CD4-positive, CD25-positive, alpha-beta regulatory T cell (primary cell): ENCODE measurements around the gene DHRS12. TPM values are rescaled to one million over a fixed set of nuclear protein-coding genes. Genes with fewer than 3 reads are reported as not detected.

ENCODE experiments used
- ATAC-seq, 2 donors: fragments of 150-1000 bp; cut with Tn5 transposase; one replicate each; pipeline ENCODE4 v1.10.0; 2021; ENCODE audit warnings: low read depth in 2 of 2, moderate number of reproducible peaks in 2 of 2, moderate library complexity in 1 of 2
- DNase-seq, 3 donors: peaks; one replicate each; pipeline versions ENCODE4 v3.0.0 to v3.0.0-alpha.2; 2012 to 2022; ENCODE audit warnings: mixed read lengths in 1 of 3
- H3K27ac ChIP-seq: one replicate; pipeline ENCODE4 v1.7.0; 2013; ENCODE audit warnings: mild to moderate bottlenecking, low read length; ENCODE audit not compliant: insufficient read depth, poor library complexity, severe bottlenecking
- H3K27me3 ChIP-seq: one replicate; pipeline ENCODE4 v1.7.0; 2013; ENCODE audit warnings: low read length; ENCODE audit not compliant: control insufficient read depth, insufficient read depth
- H3K36me3 ChIP-seq: one replicate; pipeline ENCODE4 v1.7.0; 2013; ENCODE audit warnings: mild to moderate bottlenecking, low read length, moderate library complexity; ENCODE audit not compliant: control insufficient read depth, insufficient read depth
- H3K4me1 ChIP-seq: 2 replicates; pipeline ENCODE4 v1.7.0; 2013; ENCODE audit warnings: mild to moderate bottlenecking, low read length; ENCODE audit not compliant: insufficient read depth, control insufficient read depth, poor library complexity, severe bottlenecking
- H3K4me3 ChIP-seq: one replicate; pipeline ENCODE4 v1.7.0; 2013; ENCODE audit warnings: low read depth, mild to moderate bottlenecking, low read length, moderate library complexity
- H3K9me3 ChIP-seq, 2 experiments: 1 replicate in 1 of 2; 2 replicates in 1 of 2; pipeline ENCODE4 v1.7.0; 2013; ENCODE audit warnings: low read length in 2 of 2, mild to moderate bottlenecking in 1 of 2, moderate library complexity in 1 of 2; ENCODE audit not compliant: control insufficient read depth in 2 of 2
- H3K27ac Mint-ChIP-seq, 3 donors: one replicate each; pipeline ENCODE4 v1.8.0; 2020 to 2022; ENCODE audit warnings: mild to moderate bottlenecking in 3 of 3, mixed read lengths in 3 of 3, moderate library complexity in 2 of 3
- H3K27me3 Mint-ChIP-seq: one replicate; pipeline ENCODE4 v1.8.0; 2022; ENCODE audit warnings: mild to moderate bottlenecking, mixed read lengths
- H3K36me3 Mint-ChIP-seq: one replicate; pipeline ENCODE4 v1.8.0; 2020; ENCODE audit warnings: mixed read lengths
- H3K4me1 Mint-ChIP-seq, 4 donors: one replicate each; pipeline ENCODE4 v1.8.0; 2020 to 2022; ENCODE audit warnings: mixed read lengths in 4 of 4, mild to moderate bottlenecking in 1 of 4
- H3K4me3 Mint-ChIP-seq, 4 donors: one replicate each; pipeline ENCODE4 v1.8.0; 2020 to 2022; ENCODE audit warnings: mild to moderate bottlenecking in 4 of 4, mixed read lengths in 4 of 4, moderate library complexity in 3 of 4
- H3K9me3 Mint-ChIP-seq, 7 donors: one replicate each; pipeline ENCODE4 v1.8.0; 2020 to 2022; ENCODE audit warnings: mixed read lengths in 7 of 7, mild to moderate bottlenecking in 3 of 7, moderate library complexity in 2 of 7
- polyA plus RNA-seq, 4 donors: library from polyadenylated mRNA; unstranded; fragments of 300-500 nt; fragmentation: Illumina TruSeq; gene quantifications; one replicate each; pipeline ENCODE4 v1.2.3, GENCODE V29; 2021
- total RNA-seq: library from RNA; stranded (reverse); gene quantifications from one replicate; pipeline ENCODE4 v1.2.3, GENCODE V29; 2022

Gene DHRS12
- total and polyA plus RNA-seq, 5 donors from 2014 or later, result 25.9 to 42.9 (median 32.1) TPM

DNA sequence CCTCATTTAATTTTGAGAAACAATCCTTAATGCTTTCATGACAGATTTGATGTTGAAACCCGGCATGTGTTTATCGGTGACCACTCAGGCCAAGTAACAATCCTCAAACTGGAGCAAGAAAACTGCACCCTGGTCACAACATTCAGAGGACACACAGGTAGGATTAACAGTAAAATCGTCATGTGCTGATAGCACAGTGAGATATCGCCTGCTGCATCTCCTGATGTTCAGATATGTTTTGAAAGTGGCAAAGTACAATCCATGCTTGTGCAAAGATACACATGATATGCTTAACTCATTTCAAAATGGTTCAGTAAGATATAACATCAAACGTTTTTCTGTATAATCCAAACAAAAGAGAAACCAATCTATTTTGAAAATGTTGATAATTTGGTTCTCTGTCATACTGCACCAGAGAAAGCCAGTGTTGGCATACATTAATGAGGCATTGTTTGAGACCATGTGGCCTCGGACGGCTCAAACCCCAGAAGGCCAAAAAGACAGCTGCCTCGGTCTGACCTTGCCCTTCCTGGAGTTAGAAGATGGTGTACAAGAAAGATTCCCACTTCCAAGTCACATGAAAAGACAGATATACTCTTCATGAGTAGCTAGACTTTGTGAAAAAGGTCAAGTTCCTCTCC lies 76.2 kb downstream of the DHRS12 start:
- Histone ChIP-seq H3K4me3 (no peak overlapping the region), H3K9me3 (no peaks in the 10 kb centered on the region), H3K27ac (no peak overlapping the region), H3K27me3 (no peaks in the 10 kb centered on the region), H3K36me3 (peaks cover 19% of the 10 kb centered on the region), H3K4me1 (peaks cover 12% of the 10 kb centered on the region)
- no peaks in the 10 kb centered on the region for H3K27me3 Mint-ChIP-seq
- peaks cover 0 to 9% (median 2%) of the 10 kb centered on the region in 4 donors for H3K4me1 Mint-ChIP-seq
- no peaks in the 10 kb centered on the region for H3K9me3 Mint-ChIP-seq
- DNase-seq (no peak), ATAC-seq (no peak)
- no peak overlapping the region for H3K4me3 Mint-ChIP-seq
- peak overlapping the region in 1 of 3 donors; percentile 24 for H3K27ac Mint-ChIP-seq
- peaks cover 21% of the 10 kb centered on the region for H3K36me3 Mint-ChIP-seq

DNA sequence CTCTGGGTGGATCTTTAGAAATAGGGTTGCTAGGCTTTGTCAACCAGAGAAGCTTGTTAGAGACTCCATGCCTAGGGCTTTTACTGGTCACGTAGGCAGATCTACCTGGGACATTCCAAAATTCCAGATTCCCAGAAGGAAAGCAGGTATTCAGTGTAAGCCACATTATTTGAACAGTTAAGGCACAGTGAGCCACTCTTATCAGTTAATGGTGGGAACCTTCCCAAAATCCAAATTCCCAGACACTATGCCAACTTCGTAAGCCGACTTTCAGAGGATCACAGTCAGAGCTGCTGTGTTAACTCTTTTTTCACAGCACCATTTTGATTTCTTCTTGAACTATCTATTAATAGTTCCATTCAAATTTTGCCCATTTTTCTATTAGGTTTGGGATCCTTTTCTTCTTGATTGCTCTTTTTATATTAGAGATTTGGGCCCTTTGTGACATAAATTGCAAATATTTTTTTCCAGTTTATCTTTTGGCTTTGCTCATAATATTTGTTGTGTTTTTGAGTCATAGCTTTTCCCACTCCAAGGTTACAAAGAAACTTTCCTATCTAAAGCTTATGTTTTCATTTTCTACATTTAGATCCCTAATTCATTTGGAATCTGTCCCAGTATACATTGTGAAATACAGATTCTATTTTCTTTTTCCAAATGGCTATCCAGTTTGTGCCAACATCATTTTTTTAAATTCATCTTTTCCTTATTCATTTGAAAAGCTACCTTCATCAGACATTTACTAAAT lies 77.3 kb downstream of the DHRS12 start:
- peaks cover 24% of the 10 kb centered on the region for H3K36me3 Mint-ChIP-seq
- H3K9me3 Mint-ChIP-seq, result no peaks in the 10 kb centered on the region
- H3K4me3 Mint-ChIP-seq, result no peak overlapping the region
- DNase-seq (no peak), ATAC-seq (no peak)
- Histone ChIP-seq H3K4me3 (no peak overlapping the region), H3K27me3 (no peaks in the 10 kb centered on the region), H3K36me3 (peaks cover 19% of the 10 kb centered on the region), H3K27ac (no peak overlapping the region), H3K4me1 (peaks cover 12% of the 10 kb centered on the region), H3K9me3 (no peaks in the 10 kb centered on the region)
- H3K4me1 Mint-ChIP-seq, result peaks cover 0 to 7% (median 2%) of the 10 kb centered on the region in 4 donors
- no peaks in the 10 kb centered on the region for H3K27me3 Mint-ChIP-seq
- H3K27ac Mint-ChIP-seq, result no peak overlapping the region

DNA sequence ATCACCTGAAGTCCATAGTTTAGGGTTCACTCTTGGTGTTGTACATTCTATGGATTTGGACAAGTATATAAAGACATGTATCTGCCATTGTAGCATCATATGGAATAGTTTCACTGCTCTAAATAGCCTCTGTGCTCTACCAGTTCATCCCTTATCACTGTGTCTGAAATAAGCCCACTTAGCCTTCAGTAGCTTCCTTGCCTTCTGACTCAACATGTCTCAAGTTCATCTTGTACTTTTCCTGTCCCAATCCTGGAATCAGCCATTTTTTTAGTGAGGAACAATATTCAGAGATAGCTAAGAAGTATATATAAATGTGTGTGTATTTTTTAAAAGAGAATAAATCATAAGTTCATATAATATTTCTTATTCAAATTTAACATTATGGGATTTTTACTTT lies 79.2 kb downstream of the DHRS12 start:
- H3K27me3 ChIP-seq, result no peaks in the 10 kb centered on the region
- peaks cover 18% of the 10 kb centered on the region for H3K36me3 ChIP-seq
- peaks cover 0 to 1% (median 0%) of the 10 kb centered on the region in 7 donors for H3K9me3 Mint-ChIP-seq
- H3K9me3 ChIP-seq, result no peaks in the 10 kb centered on the region
- H3K36me3 Mint-ChIP-seq, result peaks cover 34% of the 10 kb centered on the region
- no peak overlapping the region for H3K4me3 Mint-ChIP-seq
- H3K27me3 Mint-ChIP-seq, result no peaks in the 10 kb centered on the region
- no peak overlapping the region for H3K27ac ChIP-seq
- peaks cover 0 to 8% (median 2%) of the 10 kb centered on the region in 4 donors for H3K4me1 Mint-ChIP-seq
- ATAC-seq (no peak), DNase-seq (no peak)
- H3K27ac Mint-ChIP-seq, result no peak overlapping the region
- no peak overlapping the region for H3K4me3 ChIP-seq
- no peaks in the 10 kb centered on the region for H3K4me1 ChIP-seq

DNA sequence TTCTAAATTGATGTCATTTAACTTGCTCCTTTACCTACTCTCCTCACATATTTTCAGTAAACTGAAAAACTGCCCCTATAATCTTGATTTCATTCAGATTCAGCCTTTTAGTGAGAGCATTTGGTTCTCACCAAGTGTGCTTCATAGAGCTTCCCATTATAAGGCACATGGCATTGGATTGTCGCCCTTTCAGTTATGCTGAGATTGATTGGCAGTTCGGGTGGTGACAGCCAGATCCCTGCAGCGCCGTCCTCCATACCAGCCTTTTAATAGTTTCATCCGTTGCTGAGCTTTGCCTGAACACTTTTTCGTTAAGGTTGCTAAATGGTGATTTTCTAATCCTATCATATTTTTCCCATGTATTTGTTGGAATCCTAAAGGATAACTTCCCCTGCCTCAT lies 80.4 kb downstream of the DHRS12 start:
- Histone ChIP-seq H3K27me3 (no peaks in the 10 kb centered on the region), H3K9me3 (no peaks in the 10 kb centered on the region), H3K4me3 (no peak overlapping the region), H3K4me1 (no peaks in the 10 kb centered on the region), H3K27ac (no peak overlapping the region), H3K36me3 (peaks cover 15% of the 10 kb centered on the region)
- H3K27ac Mint-ChIP-seq, result no peak overlapping the region
- H3K27me3 Mint-ChIP-seq, result no peaks in the 10 kb centered on the region
- peaks cover 46% of the 10 kb centered on the region for H3K36me3 Mint-ChIP-seq
- no peak for ATAC-seq
- H3K4me3 Mint-ChIP-seq, result no peak overlapping the region
- peaks cover 0 to 8% (median 3%) of the 10 kb centered on the region in 4 donors for H3K4me1 Mint-ChIP-seq
- no peak for DNase-seq
- H3K9me3 Mint-ChIP-seq, result peaks cover 0 to 1% (median 0%) of the 10 kb centered on the region in 7 donors

DNA sequence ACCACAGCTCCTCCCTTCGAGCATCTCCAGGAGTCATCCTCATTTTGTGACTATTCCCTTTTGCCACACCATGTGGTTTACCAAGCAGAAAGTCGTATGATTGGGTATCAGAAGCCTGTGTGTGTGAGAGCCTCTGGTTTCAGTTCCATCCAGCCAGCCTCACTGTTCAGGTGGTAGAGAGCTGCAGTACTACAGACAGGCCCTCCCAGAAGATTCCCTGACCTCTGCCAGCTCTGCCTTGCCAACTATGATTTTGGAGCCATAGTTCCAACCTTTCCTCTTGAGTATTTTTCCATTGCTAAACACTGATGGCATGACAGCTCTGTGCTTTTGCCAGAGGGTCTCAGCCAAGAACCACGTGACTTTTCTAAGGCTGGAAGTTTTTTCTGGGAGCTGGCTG lies 82.5 kb downstream of the DHRS12 start:
- no peaks in the 10 kb centered on the region for H3K4me1 ChIP-seq
- no peak overlapping the region for H3K27ac ChIP-seq
- no peaks in the 10 kb centered on the region for H3K27me3 ChIP-seq
- H3K27me3 Mint-ChIP-seq, result no peaks in the 10 kb centered on the region
- peaks cover 0 to 1% (median 0%) of the 10 kb centered on the region in 7 donors for H3K9me3 Mint-ChIP-seq
- ATAC-seq (no peak), DNase-seq (no peak)
- no peak overlapping the region for H3K4me3 ChIP-seq
- no peaks in the 10 kb centered on the region for H3K9me3 ChIP-seq
- H3K27ac Mint-ChIP-seq, result no peak overlapping the region
- H3K36me3 Mint-ChIP-seq, result peaks cover 41% of the 10 kb centered on the region
- no peak overlapping the region for H3K4me3 Mint-ChIP-seq
- peaks cover 7% of the 10 kb centered on the region for H3K36me3 ChIP-seq
- peaks cover 0 to 5% (median 4%) of the 10 kb centered on the region in 4 donors for H3K4me1 Mint-ChIP-seq

DNA sequence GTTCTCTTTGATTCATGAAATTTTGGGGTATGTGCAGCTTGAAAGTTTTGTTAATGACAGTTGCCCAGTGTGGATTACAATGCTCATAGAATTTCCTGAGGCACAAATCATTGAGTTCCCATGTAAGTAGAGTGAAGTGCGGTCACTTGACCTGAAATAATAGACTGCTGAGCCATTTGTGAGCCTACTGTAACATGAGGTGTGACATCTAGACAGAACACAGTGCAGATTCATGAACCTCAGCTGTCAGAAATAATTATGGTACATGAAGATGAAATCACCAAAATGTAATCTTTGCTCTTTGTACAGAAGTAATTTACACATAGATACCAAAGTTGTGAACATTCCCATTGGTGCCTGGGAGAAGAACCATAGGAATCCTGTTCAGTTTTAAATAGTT lies 84.6 kb downstream of the DHRS12 start:
- Mint-ChIP-seq H3K4me3 (no peak overlapping the region), H3K27ac (no peak overlapping the region), H3K4me1 (peaks cover 0 to 5% (median 4%) of the 10 kb centered on the region in 4 donors), H3K9me3 (peaks cover 0 to 1% (median 0%) of the 10 kb centered on the region in 7 donors), H3K27me3 (no peaks in the 10 kb centered on the region), H3K36me3 (peaks cover 34% of the 10 kb centered on the region)
- Histone ChIP-seq H3K4me3 (no peak overlapping the region), H3K4me1 (no peaks in the 10 kb centered on the region), H3K27me3 (no peaks in the 10 kb centered on the region), H3K9me3 (no peaks in the 10 kb centered on the region), H3K27ac (no peak overlapping the region), H3K36me3 (peaks cover 3% of the 10 kb centered on the region)
- no peak for DNase-seq
- ATAC-seq, result no peak
